Measurements from ENCODE around the gene CAMK2D.

The CAMK2D gene

GRCh38 chr4:113468165-113469022, 293.1 kb downstream of the CAMK2D start:
- Histone ChIP-seq H3K27me3 (ENCODE audit: insufficient read depth, poor library complexity, severe bottlenecking) (no peaks in the 10 kb centered on the region), H3K4me1 (ENCODE audit: insufficient read depth, poor library complexity, severe bottlenecking) (peaks cover 24% of the 10 kb centered on the region), H3K27ac (ENCODE audit: poor library complexity, severe bottlenecking) (peak overlapping the region; percentile 84), H3K9me3 (ENCODE audit: severe bottlenecking) (no peaks in the 10 kb centered on the region), H3K36me3 (ENCODE audit: low read depth) (0 out of 2 replicates have a peak, but pooled peaks cover 3% of the 10 kb centered on the region), H3K4me3 (ENCODE audit: severe bottlenecking) (no peak overlapping the region)
- ATAC-seq (ENCODE audit: low read depth) (peak; percentile 97), DNase-seq (ENCODE audit: low spot score) (peak; percentile 87)
- TF ChIP-seq, protein P1, sequence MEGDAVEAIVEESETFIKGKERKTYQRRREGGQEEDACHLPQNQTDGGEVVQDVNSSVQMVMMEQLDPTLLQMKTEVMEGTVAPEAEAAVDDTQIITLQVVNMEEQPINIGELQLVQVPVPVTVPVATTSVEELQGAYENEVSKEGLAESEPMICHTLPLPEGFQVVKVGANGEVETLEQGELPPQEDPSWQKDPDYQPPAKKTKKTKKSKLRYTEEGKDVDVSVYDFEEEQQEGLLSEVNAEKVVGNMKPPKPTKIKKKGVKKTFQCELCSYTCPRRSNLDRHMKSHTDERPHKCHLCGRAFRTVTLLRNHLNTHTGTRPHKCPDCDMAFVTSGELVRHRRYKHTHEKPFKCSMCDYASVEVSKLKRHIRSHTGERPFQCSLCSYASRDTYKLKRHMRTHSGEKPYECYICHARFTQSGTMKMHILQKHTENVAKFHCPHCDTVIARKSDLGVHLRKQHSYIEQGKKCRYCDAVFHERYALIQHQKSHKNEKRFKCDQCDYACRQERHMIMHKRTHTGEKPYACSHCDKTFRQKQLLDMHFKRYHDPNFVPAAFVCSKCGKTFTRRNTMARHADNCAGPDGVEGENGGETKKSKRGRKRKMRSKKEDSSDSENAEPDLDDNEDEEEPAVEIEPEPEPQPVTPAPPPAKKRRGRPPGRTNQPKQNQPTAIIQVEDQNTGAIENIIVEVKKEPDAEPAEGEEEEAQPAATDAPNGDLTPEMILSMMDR (IDR thresholded peaks at IDR 0.05; ENCODE audit: poor library complexity, severe bottlenecking), result no peak

GRCh38 chr4:113467581-113467980, 294.0 kb downstream of the CAMK2D start:
- Histone ChIP-seq H3K4me1 (ENCODE audit: insufficient read depth, poor library complexity, severe bottlenecking) (peaks cover 23% of the 10 kb centered on the region), H3K27ac (ENCODE audit: poor library complexity, severe bottlenecking) (peak overlapping the region; percentile 84)
- DNase-seq (ENCODE audit: low spot score), result no peak

DNA sequence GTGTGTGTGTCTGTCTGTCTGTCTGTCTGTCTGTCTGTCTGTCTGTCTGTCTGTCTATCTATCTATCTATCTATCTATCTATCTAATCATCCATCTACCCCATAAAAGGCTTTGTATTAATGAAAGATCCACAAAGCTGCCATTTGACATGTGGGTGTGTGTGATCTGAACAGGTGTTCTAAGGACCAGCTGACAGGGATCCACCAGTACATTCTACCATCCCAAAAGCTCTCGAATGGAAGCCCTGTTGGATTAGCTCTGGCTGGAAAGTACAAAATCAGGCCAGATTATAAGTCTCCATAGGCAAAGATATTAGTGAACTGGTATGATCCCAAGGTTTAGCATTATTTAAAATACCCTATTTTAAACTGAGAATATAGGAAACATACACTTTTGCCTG, 299.3 kb downstream of the CAMK2D start:
- DNase-seq (ENCODE audit: low spot score), result no peak
- Histone ChIP-seq H3K27ac (ENCODE audit: poor library complexity, severe bottlenecking) (no peak overlapping the region), H3K36me3 (ENCODE audit: low read depth) (0 out of 2 replicates have a peak, but pooled peaks cover 11% of the 10 kb centered on the region), H3K4me1 (ENCODE audit: insufficient read depth, poor library complexity, severe bottlenecking) (peaks cover 3% of the 10 kb centered on the region), H3K9me3 (ENCODE audit: severe bottlenecking) (no peaks in the 10 kb centered on the region), H3K4me3 (ENCODE audit: severe bottlenecking) (no peak overlapping the region), H3K27me3 (ENCODE audit: insufficient read depth, poor library complexity, severe bottlenecking) (no peaks in the 10 kb centered on the region)
- TF ChIP-seq, protein P1 (IDR thresholded peaks at IDR 0.05; ENCODE audit: poor library complexity, severe bottlenecking), result no peak
- ATAC-seq (ENCODE audit: low read depth), result no peak

More at GRCh38 chr4:113467581-113467980, 294.0 kb downstream of the CAMK2D start:
- Histone ChIP-seq H3K36me3 (ENCODE audit: low read depth) (0 out of 2 replicates have a peak, but pooled peaks cover 3% of the 10 kb centered on the region), H3K27me3 (ENCODE audit: insufficient read depth, poor library complexity, severe bottlenecking) (no peaks in the 10 kb centered on the region), H3K4me3 (ENCODE audit: severe bottlenecking) (no peak overlapping the region), H3K9me3 (ENCODE audit: severe bottlenecking) (no peaks in the 10 kb centered on the region)
- TF ChIP-seq, protein P1 (IDR thresholded peaks at IDR 0.05; ENCODE audit: poor library complexity, severe bottlenecking), result no peak
- peak; percentile 25; the same call in 1 of the 3 replicates for ATAC-seq (ENCODE audit: low read depth)

GRCh38 chr4:113461281-113461680, 300.3 kb downstream of the CAMK2D start:
- DNase-seq (ENCODE audit: low spot score) (no peak), ATAC-seq (ENCODE audit: low read depth) (no peak)

More at GRCh38 chr4:113461281-113461680, 300.3 kb downstream of the CAMK2D start:
- TF ChIP-seq, protein P1 (IDR thresholded peaks at IDR 0.05; ENCODE audit: poor library complexity, severe bottlenecking), result no peak
- no peaks in the 10 kb centered on the region for H3K9me3 ChIP-seq (ENCODE audit: severe bottlenecking)
- H3K27ac ChIP-seq (ENCODE audit: poor library complexity, severe bottlenecking), result no peak overlapping the region
- no peak overlapping the region for H3K4me3 ChIP-seq (ENCODE audit: severe bottlenecking)
- no peaks in the 10 kb centered on the region for H3K27me3 ChIP-seq (ENCODE audit: insufficient read depth, poor library complexity, severe bottlenecking)
- H3K4me1 ChIP-seq (ENCODE audit: insufficient read depth, poor library complexity, severe bottlenecking), result no peaks in the 10 kb centered on the region
- H3K36me3 ChIP-seq (ENCODE audit: low read depth), result 0 out of 2 replicates have a peak, but pooled peaks cover 11% of the 10 kb centered on the region

All from RWPE2 (cell line).